ENCODE results near the gene NYAP1.
"Not testable (repeated sequence)": the region's sequence is repeated elsewhere in the genome, so short reads cannot be mapped to it uniquely, and the experiment has no call there.

The NYAP1 gene

DNA sequence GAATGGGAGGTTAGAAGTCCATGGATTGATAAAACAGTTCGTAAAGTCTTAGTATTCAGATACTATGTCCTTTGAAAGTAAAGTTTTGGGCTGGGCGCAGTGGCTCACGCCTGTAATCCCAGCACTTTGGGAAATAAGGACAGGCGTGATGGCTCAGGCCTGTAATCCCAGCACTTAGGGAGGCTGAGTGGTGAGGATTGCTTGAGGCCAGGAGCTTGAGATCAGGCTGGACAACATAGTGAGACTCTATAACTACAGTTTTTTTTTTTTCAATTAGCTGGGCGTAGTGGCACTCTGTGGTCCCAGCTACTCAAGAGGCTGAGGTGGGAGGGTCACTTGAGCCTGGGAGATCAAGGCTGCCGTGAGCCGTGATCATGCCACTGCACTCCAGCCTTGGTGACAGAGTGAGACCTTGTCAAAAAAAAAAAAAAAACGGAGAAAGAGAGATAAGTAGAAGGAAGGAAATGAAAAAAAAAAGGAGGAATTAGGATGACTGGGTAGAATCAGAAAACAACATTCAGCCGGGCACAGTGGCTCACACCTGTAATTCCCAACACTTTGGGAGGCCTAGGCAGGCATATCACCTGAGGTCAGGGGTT lies 29.6 kb downstream of the NYAP1 start:
- no peak for DNase-seq (ENCODE audit: low read depth)

DNA sequence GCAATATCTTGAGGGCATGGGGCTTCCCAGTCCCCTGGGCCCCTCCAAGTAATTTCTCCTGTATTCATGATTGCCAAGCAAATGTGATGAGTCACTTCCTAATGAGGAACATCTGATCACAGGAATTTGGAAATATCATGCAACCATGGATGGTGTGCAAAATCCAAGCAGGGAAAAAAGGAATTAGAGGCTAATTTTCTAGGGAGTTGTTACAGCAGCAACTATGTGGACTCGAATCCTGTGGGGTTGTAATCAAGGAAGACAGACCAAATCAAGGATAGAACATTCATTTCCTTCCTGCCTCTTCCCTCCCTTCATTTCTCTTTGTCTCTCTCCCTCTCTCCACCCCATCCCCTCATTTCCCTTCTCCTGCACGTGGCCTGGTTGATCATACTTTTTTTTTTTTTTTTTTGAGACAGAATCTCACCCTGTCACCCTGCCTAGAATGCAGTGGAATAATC lies 31.4 kb downstream of the NYAP1 start:
- DNase-seq (ENCODE audit: low read depth) = no peak

DNA sequence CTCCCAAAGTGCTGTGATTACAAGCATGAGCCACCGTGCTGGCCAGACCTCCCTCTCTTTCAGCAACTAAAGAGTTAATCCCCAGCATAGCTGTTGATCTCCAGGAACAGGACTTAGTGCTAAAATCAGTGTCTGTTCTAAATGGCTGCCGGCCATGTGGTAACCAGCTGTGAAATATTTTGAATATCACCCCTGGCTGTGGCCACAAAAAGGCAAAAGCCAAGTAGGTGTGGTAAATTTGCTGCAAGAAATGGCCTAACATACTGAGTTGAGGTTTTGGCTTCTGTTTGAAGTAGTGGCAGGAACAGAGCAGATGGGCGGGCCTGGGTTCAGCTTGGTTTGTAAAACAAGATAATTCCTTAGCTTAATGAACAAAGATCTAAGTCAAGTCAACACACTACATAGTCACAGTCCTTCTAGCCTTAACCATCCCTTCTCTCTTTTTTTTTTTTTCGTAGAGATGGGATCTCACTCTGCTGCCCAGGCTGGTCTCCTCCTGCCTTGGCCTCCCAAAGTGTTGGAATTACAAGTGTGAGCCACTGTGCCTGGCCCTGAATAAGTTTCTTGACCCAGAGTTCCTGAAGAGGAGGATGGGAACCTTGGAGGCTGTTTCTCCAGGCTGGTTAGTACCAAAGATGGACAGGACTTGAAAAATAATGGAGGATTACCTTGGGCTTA lies 32.5 kb downstream of the NYAP1 start:
- no peak for DNase-seq (ENCODE audit: low read depth)

DNA sequence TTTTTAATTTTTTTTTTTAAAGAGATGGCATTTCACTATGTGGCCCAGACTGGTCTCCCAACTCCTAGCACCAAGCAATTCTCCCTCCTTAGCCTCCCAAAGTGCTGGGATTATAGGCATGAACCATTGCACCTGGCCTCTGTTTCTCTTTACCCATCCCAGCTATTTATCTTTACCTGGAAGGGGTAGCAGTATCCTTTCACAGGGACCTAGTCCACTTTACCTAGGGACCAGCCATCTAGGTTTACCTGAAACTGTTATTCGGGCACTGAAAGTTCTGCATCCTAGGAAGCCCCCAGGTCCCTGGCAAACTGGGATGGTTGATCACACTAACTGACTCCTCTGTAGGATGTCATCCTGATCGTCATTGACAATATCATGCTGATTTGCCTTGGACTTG lies 33.6 kb downstream of the NYAP1 start:
- DNase-seq (ENCODE audit: low read depth) = no peak

DNA sequence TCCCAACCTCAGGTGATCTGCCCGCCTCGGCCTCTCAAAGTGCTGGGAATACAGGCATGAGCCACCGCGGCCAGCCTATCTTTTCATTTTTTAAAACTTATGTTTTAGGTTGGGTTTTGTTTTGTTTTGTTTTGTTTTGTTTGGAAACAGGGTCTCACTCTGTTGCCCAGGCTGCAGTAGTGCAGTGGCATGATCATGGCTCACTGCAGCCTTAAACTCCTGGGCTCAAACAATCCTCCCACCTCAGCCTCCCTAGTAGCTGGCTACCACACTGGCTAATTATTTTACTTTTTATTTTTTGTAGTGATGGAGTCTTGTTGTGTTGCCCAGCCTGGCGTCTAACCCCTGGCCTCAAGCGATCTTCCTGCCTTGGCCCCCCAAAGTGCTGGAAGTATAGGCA lies 35.9 kb downstream of the NYAP1 start:
- DNase-seq (ENCODE audit: low read depth) = no peak

DNA sequence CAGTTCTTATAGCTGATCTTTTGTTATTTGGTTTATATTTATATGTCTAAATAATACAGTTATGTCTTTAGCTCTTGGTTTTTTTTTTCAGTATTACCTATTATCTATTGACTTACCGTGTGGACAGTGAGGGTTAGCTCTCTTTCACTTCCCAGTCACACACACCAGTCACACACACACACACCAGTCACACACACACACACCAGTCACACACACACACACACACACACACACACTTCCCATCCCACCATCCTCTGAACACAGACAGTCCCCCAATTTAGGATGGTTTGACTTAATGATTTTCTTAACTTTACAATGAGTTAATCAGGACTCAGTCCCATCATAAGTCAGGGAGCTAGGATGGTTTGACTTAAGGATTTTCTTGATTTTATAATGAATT lies 36.4 kb downstream of the NYAP1 start:
- DNase-seq (ENCODE audit: low read depth) = no peak

DNA sequence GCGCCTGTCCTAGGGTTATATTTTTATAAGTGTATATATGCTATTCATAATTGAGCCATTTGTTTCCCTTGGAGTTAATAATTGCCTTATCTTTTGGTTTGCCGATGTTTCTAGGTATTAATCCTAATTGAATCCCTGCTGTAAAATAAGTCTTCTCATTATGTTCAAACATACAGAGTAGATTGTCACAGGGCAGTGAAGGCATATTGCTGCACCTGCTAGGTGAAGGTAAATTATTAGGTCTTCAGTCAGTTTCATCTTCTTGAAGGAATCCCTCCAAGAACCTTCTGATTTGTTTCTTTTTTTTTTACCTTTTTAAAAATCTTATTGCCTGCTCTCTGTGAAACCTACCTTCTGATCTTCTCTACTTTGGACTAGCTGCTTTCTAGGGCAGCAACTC lies 37.3 kb downstream of the NYAP1 start:
- DNase-seq (ENCODE audit: low read depth) = no peak

DNA sequence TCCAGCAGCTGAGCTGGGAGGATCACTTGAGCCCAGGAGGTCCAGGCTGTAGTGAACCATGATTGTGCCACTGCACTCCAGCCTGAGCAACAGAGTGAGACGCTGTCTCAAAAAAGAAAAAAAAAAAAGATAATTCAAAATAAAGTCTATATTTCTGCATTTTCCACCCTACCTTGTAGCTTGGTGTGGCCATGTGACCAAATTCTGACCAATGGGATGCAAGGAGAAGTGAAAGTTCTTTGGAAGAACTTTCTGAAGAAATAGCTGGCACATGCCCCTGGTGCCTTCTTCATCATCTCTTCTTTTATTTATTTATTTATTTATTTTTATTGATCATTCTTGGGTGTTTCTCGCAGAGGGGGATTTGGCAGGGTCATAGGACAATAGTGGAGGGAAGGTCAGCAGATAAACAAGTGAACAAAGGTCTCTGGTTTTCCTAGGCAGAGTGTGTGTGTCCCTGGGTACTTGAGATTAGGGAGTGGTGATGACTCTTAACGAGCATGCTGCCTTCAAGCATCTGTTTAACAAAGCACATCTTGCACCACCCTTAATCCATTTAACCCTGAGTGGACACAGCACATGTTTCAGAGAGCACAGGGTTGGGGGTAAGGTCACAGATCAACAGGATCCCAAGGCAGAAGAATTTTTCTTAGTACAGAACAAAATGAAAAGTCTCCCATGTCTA lies 38.3 kb downstream of the NYAP1 start:
- not testable (repeated sequence) for DNase-seq (ENCODE audit: low read depth)

DNA sequence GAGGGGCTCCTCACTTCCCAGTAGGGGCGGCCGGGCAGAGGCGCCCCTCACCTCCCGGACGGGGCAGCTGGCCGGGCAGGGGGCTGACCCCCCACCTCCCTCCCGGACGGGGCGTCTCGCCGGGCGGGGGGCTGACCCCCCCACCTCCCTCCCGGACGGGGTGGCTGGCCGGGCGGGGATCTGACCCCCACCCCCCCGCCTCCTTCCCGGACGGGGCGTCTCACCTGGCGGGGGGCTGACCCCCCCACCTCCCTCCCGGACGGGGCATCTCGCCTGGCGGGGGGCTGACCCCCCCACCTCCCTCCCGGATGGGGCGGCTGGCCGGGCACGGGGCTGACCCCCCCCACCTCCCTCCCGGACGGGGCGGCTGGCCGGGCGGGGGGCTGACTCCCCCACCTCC lies 39.5 kb downstream of the NYAP1 start:
- not testable (repeated sequence) for DNase-seq (ENCODE audit: low read depth)

DNA sequence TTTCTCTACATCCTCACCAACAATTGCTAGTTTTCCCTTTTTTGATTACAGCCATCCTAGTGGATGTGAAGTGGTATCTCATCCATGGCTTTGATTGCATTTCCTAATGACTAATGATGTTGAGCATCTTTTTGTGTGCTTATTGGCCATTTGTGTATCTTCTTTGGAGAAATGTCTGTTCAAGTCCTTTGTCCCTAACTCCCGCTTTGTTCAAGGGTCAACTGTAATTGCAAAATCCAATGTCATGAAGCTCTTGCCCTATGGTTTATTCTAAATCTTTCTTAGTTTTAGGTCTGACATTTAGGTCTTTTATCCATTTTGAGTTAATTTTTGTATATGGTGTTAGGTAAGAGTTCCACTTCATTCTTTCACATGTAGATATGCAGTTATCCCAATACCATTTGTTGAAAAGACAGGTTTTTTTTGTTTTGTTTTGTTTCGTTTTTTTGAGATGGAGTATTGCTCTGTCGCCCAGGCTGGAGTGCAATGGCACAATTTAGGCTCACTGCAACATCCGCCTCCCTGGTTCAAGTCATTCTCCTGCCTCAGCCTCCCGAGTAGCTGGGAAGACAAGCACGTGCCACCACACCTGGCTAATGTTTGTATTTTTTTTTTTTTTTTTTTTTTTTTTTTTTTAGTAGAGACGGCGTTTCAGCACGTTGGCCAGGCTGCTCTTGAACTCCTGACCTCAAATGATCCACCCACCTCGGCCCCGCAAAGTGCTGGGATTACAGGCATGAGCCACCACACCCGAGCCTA lies 44.6 kb downstream of the NYAP1 start:
- not testable (repeated sequence) for DNase-seq (ENCODE audit: low read depth)

DNA sequence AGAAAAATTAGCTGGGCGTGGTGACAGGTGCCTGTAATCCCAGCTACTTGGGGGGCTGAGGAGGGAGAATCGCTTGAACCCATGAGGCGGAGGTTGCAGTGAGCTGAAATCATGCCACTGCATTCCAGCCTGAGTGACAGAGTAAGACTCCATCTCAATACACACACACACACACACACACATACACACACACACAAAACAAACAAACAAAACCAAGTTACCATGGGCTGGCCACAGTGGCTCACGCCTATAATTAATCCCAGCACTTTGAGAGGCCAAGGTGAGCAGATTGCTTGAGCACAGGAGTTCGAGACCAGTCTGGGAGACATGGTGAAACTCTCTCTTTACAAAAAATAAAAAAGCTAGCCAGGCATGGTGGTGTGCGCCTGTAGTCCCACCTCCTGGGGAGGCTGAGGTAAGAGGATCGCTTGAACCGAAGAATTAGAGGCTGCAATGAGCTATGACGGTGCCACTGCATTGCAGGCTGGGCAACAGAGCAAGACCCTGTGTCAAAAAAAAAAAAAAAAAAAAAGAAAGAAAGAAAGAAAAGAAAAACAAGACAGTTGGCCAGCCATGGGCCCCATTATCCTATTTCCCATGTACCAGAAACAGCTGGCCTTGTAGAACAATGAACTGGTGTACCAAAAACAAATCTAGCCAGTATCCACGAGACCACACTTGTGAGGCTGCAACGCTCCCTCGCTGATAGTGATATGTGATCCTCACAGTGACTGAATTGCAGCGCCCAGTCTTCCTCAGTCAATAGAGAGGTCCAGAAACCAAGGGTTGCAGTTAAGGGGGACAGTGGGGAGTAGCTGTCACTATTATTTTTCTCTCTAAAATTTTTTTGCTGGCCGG lies 48.7 kb downstream of the NYAP1 start:
- no peak for DNase-seq (ENCODE audit: low read depth)

DNA sequence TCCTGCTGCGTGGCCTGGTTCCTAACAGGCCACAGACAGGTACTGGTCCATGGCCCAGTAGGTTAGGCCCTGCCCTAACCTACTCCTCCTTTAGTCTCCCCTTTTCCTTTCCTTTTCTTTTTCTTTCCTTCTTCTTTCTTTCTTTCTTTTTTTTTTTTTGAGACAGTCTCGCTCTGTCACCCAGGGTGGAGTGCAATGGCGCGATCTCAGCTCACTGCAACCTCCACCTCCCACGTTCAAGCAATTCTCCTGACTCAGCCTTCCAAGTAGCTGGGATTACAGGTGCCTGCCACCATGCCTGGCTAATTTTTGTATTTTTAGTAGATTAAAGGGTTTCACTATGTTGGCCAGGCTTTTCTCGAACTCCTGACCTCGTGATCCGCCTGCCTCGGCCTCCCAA lies 52.3 kb downstream of the NYAP1 start:
- not testable (repeated sequence) for DNase-seq (ENCODE audit: low read depth)

DNA sequence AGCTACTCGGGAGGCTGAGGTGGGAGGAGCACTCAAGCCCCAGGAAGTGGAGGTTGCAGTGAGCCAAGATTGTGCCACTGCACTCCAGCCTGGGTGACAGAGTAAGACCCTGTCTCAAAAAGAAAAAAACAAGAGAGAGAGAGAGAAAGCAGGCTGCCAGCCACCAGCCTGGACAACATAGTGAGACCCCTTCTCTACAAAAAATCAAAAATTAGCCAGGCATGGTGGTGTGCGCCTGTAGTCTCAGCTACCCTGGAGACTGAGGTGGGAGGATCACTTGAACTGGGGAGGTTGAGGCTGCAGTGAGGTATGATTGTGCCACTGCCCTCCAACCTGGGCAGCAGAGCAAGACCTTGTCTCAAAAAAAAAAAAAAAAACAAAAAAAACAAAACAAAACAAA lies 53.0 kb downstream of the NYAP1 start:
- DNase-seq (ENCODE audit: low read depth) = not testable (repeated sequence)

DNA sequence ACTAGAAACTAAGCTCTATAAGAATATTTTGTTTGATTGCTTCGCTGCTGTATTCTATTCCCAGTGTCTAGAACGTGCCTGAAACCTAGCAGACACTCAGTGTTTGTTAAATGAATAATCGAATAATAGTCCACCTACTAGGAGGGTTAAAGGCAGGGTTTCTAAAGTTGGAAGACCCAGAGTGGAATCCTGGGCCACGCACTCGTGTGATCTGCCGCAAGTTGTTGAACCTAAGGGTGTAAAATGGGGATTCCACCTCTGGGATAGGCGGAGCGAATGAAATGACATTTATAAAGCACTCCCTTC lies 54.6 kb downstream of the NYAP1 start:
- DNase-seq (ENCODE audit: low read depth) = no peak

DNA sequence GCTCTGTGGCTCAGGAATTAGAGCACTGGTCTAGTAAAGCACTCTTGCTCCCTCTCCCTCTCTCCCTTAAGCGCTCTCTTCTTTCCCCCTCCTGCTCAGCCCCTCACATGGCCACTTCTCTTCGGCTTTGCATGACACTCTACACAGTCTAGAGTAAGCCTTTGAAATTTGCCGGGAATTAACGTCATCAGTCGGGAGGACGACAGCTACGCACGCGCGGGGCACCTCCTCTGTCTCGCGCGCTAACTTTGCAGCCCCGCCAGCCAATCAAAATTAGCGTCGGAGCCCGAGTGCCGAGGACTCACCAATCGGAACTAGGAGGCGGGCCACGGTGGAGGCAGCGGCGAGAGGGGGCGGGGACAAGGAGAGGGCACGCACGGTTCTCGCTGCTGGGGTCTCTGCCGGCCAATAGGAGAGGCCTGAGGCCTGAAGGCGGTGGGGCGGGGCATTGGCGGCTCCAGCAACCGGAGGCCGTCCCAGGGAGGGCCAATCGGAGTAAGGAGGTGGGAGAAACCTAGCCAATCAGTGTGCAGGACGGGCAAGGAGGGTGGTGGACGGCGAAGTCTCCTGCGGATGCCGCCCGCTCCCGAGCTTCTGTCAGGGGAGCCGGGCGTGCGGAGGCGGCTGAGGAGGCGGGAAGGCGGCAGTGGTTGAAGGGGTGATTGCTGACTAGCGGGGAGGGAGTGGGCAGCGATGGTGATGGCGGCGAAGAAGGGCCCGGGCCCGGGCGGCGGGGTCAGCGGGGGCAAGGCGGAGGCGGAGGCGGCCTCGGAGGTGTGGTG lies 55.1 kb downstream of the NYAP1 start, which contains the start of gene AGFG2:
Gene AGFG2 (plus strand): TSS at position 550 of the 782 bp plus-strand sequence. CDS start 144 bp downstream, at position 694.
- peak; percentile 100 for DNase-seq (ENCODE audit: low read depth)

DNA sequence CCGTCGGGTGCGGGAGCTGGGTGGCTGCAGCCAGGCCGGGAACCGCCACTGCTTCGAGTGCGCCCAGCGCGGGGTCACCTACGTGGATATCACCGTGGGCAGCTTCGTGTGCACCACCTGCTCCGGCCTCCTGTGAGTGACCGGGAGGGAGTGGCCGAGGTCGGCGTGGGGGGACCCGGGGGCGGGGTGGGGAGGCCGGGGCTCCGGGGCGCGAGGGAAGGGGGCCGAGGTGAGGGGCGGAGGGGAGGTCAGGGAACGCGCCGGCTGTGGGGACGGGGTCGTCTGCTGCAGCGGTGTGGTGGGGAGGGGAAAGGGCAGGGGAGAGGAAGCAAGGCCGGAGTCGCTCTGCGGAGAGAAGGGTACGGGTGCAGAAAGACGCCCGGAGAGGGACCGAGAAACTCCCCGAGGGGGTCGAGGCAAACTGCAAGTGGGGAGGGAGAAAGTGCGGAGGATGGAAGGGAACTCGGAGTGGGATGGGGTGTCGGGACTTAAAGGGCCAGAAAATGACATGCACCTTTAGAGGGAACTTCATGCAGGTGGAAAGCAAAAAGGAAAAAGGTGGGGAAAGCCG lies 55.8 kb downstream of the NYAP1 start:
- DNase-seq (ENCODE audit: low read depth) = no peak

DNA sequence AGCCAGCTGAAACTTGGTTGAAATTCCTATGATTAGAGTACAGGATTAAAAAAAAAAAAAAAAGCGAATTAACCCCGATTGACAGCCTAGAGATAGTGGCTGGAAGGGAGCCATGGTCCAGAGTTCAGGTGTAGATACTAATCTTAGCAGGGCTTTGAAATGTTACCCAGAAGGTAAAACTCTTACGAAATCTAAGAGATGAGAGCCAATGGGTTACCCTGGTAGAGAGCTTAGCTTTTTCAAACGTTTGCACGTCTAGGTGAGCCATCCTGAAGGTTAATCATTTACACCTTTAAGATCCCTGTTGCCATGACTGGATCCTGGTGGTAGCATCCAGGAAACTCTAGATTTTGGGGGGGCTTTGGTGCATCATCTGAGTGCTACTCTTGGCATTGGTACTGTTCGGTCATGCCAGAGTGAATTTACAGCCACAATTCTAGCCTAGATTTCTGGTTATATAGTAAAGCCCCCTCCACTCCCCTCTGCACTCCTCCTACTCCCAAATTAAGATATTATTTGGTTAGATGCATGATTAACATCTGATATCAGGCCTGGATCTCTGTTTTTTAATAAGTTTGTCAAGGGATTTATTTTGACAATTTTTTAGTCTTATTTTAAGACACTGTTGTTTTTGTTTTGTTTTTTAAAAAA lies 56.5 kb downstream of the NYAP1 start:
- DNase-seq (ENCODE audit: low read depth) = no peak

DNA sequence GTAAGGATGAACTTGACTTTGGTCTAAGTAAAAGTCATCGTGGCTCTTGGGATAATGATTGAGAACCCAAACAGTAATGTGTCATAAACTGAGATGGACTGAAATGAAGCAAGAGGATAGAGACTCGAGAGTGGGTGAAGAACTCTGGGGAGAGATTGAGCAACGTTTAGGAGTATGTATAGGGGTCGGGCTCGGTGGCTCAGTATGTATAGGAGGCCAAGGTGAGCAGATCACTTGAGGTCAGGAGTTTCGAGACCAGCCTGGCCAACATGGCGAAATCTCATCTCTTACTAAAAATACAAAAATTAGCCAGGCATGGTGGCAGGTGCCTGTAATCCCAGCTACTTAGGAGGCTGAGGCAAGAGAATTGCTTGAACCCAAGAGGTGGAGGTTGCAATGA lies 57.6 kb downstream of the NYAP1 start:
- not testable (repeated sequence) for DNase-seq (ENCODE audit: low read depth)

DNA sequence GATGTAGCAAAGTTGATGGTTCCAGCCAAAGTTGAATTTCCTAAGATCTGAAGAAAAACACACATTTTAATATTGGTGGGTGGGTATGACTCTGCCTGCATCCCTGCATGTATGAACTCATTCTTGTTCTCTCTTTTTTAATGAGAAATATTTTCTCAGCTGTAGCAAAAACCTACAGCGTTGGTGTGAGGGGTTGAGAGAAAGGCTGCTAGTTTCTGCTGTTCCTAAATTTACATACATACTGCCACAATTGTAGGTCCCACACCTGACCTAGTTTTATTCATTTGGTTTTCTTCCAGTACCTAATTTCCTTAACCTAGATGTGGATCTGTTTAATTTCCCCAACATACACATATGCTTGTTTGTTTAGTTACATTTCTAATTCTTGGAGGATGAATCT lies 59.9 kb downstream of the NYAP1 start:
- DNase-seq (ENCODE audit: low read depth) = no peak

DNA sequence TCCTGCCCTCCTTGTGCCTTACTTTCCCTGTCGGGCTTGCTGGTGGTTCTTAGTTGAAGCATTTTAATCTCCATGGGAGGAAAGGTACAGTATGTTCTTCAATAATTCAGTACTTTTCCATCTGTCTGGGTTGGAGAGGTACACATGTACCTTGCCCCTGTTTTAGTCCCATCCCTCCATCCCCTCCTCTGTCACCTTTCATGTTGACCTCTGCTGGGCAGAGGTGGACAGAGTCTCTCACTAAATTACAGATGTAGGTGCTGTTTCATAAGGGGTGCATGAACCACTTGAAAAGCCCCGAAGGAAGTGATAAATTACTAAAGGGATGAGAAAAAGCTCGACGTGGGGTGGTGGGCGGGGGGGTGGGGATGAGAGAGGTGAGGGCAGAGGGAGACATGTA lies 60.7 kb downstream of the NYAP1 start:
- no peak for DNase-seq (ENCODE audit: low read depth)
